GM12878 (cell line): Measurements from ENCODE around the gene TSC22D4. TPM values are rescaled to one million over a fixed set of nuclear protein-coding genes. Genes with fewer than 3 reads are reported as not detected.

ENCODE experiments used
- ATAC-seq: fragments of 200-7000 bp; cut with Tn5 transposase; 3 replicates; pipeline ENCODE4 v1.9.1; 2020; ENCODE audit warnings: mild to moderate bottlenecking, moderate library complexity
- BruUV-seq: library from RNA; stranded (reverse); fragments of 400-500 nt; replicated peaks from 2 replicates; lab custom pipeline; 2021; lab: Mats Ljungman, UMichigan
- CTCF ChIA-PET: fragments of 300-600 bp; sonication (Branson Sonifier 250); formaldehyde crosslinking; extraction: SDS; loops from one replicate; lab custom pipeline; 2021; ENCODE audit warnings: inconsistent platforms; lab: Yijun Ruan, JAX
- POLR2A ChIA-PET: fragments of 350-600 bp; formaldehyde crosslinking; extraction: SDS; loops from one replicate; lab custom pipeline; 2021; ENCODE audit warnings: inconsistent platforms; lab: Charles Lee
- RAD21 ChIA-PET: fragments of 300-600 bp; sonication (Branson Sonifier 250); formaldehyde crosslinking; loops from one replicate; lab custom pipeline; 2023; ENCODE audit warnings: antibody characterized with exemption; ENCODE audit not compliant: unreplicated experiment; lab: Charles Lee
- SMC1A ChIA-PET: fragments of 300-600 bp; sonication (Branson Sonifier 250); formaldehyde crosslinking; loops from one replicate; lab custom pipeline; 2023; ENCODE audit not compliant: unreplicated experiment, uncharacterized antibody; lab: Charles Lee
- DNase-seq: peaks from one replicate; pipeline ENCODE4 v3.0.0-alpha.2; 2011; ENCODE audit warnings: low read depth, low spot score
- FAIRE-seq: peaks from 3 replicates; lab custom pipeline; 2011; peaks lifted over from hg19 to GRCh38; lab: Jason Lieb, UNC
- H2AFZ ChIP-seq: 2 replicates; pipeline ENCODE4 v1.6.0; 2011; ENCODE audit warnings: low read depth, low read length, control low read depth; ENCODE audit not compliant: control insufficient read depth
- H3K27ac ChIP-seq: 2 replicates; pipeline ENCODE4 v1.5.1; 2011; ENCODE audit warnings: control low read depth; ENCODE audit not compliant: control insufficient read depth, insufficient read depth
- H3K27me3 ChIP-seq, 2 experiments: replicated peaks in 1 of 2; 2 replicates each; pipeline versions ENCODE4 v1.6.0 to v1.6.1; 2011; ENCODE audit warnings: low read length in 1 of 2; ENCODE audit not compliant: control insufficient read depth in 2 of 2, insufficient read depth in 2 of 2
- H3K36me3 ChIP-seq, 2 experiments: 2 replicates each; pipeline ENCODE4 v1.5.1; 2011; ENCODE audit warnings: low read length in 1 of 2; ENCODE audit not compliant: control insufficient read depth in 2 of 2, insufficient read depth in 2 of 2
- H3K4me1 ChIP-seq: 2 replicates; pipeline ENCODE4 v1.6.1; 2011; ENCODE audit warnings: mild to moderate bottlenecking, low read length, moderate library complexity, mixed read lengths; ENCODE audit not compliant: control insufficient read depth, insufficient read depth
- H3K4me2 ChIP-seq: 2 replicates; pipeline ENCODE4 v1.6.0; 2011; ENCODE audit warnings: control low read depth; ENCODE audit not compliant: control insufficient read depth, insufficient read depth
- H3K4me3 ChIP-seq: fragments of 200-600 bp; sonication (generic); 2 replicates; pipeline ENCODE4 v1.5.1; 2016
- H3K79me2 ChIP-seq: 2 replicates; pipeline ENCODE4 v1.6.0; 2011; ENCODE audit warnings: low read length; ENCODE audit not compliant: control insufficient read depth, insufficient read depth
- H3K9ac ChIP-seq: 2 replicates; pipeline ENCODE4 v1.8.0; 2011; ENCODE audit warnings: low read length, control low read depth, mixed read lengths; ENCODE audit not compliant: control insufficient read depth, insufficient read depth
- H3K9me3 ChIP-seq: replicated peaks from 3 replicates; pipeline ENCODE4 v1.5.1; 2011; ENCODE audit warnings: mild to moderate bottlenecking, low read length; ENCODE audit not compliant: control insufficient read depth, insufficient read depth
- H4K20me1 ChIP-seq: 2 replicates; pipeline ENCODE4 v1.6.0; 2011; ENCODE audit not compliant: control insufficient read depth, insufficient read depth
- ATF7 ChIP-seq: fragments of 450-650 bp; IDR thresholded peaks from 2 replicates; pipeline ENCODE4 v1.6.1; 2016; ENCODE audit warnings: low read depth, mild to moderate bottlenecking
- EZH2 ChIP-seq: IDR thresholded peaks from 2 replicates; pipeline ENCODE4 v1.6.1; 2012; ENCODE audit warnings: low read depth, mild to moderate bottlenecking, control low read depth, inconsistent platforms, low read length, borderline replicate concordance; ENCODE audit not compliant: control insufficient read depth
- HCFC1 ChIP-seq: fragments of 150-350 bp; IDR thresholded peaks from 2 replicates; pipeline ENCODE4 v1.6.1; 2014; ENCODE audit warnings: low read length
- HDGF ChIP-seq: fragments of 450-650 bp; IDR thresholded peaks from 2 replicates; pipeline ENCODE4 v1.6.1; 2016; ENCODE audit warnings: antibody characterized with exemption
- IRF3 ChIP-seq: fragments of 450-650 bp; IDR thresholded peaks from 2 replicates; pipeline ENCODE4 v1.6.1; 2014; ENCODE audit warnings: mild to moderate bottlenecking
- NFYA ChIP-seq: IDR thresholded peaks from 2 replicates; pipeline ENCODE4 v1.6.1; 2011; ENCODE audit warnings: low read depth, mild to moderate bottlenecking, low read length, improper control_type of control experiment, borderline replicate concordance
- PAX5 ChIP-seq: IDR thresholded peaks from 2 replicates; pipeline ENCODE4 v1.6.1; 2011; ENCODE audit warnings: low read depth, low read length, borderline replicate concordance
- SPI1 ChIP-seq: IDR thresholded peaks from 2 replicates; pipeline ENCODE4 v1.6.1; 2011; ENCODE audit warnings: low read depth, mild to moderate bottlenecking, low read length, moderate library complexity, borderline replicate concordance; ENCODE audit not compliant: insufficient read depth
- STAT3 ChIP-seq: IDR thresholded peaks from 2 replicates; pipeline ENCODE4 v1.6.1; 2011; ENCODE audit warnings: low read depth, low read length, improper control_type of control experiment
- TAF1 ChIP-seq: IDR thresholded peaks from 2 replicates; pipeline ENCODE4 v1.6.1; 2011; ENCODE audit warnings: mild to moderate bottlenecking, low read depth, low read length, borderline replicate concordance
- ZSCAN29 ChIP-seq: fragments of 450-650 bp; IDR thresholded peaks from 2 replicates; pipeline ENCODE4 v1.6.1; 2017; ENCODE audit warnings: mild to moderate bottlenecking, moderate library complexity
- WGBS: methylation state at CpG from one replicate; pipeline ENCODE4 v1.1.6; 2016; ENCODE audit warnings: low lambda C conversion rate; ENCODE audit not compliant: insufficient replicate concordance, insufficient coverage; ENCODE audit errors: missing lambda C conversion rate; 5-methylcytosine and 5-hydroxymethylcytosine counted together
- in situ Hi-C: fragments of 300-500 bp; cut with MboI; formaldehyde crosslinking; loops from 9 replicates; pipeline ENCODE4 v1.14.3; 2018; ENCODE audit warnings: mixed read lengths
- intact Hi-C: fragments of 100-400 bp; cut with micrococcal nuclease; formaldehyde crosslinking; loops from one replicate; pipeline ENCODE4 v1.14.2; 2022; ENCODE audit not compliant: unreplicated experiment
- polyA plus RNA-seq, 11 experiments: library from polyadenylated mRNA; depleted of rRNA in 4 of 11; unstranded in 6 of 11; stranded (reverse) in 5 of 11; fragments of >200 nt; fragmentation: Nextera tagmentation in 4 of 11; fragmentation: Illumina TruSeq in 1 of 11; extraction: Ambion mirVana in 4 of 11; extraction: Trizol in 1 of 11; gene quantifications; 1 replicate in 1 of 11; 2 replicates in 10 of 11; pipeline versions ENCODE4 v1.2.1 to v1.2.3, GENCODE V29; 2011 to 2016; ENCODE audit warnings: inconsistent platforms in 2 of 11, missing spikeins in 2 of 11, low read depth in 1 of 11
- total RNA-seq, 4 experiments: library from RNA; depleted of rRNA in 3 of 4; stranded (reverse); fragments of >200 nt in 3 of 4; fragmentation: Illumina TruSeq in 1 of 4; extraction: Trizol in 1 of 4; gene quantifications; 2 replicates each; pipeline versions ENCODE4 v1.2.1 to v1.2.3, GENCODE V29; 2013 to 2021
- TF ChIP-seq, protein P1 (sequence below), 3 experiments: IDR thresholded peaks in 2 of 3; conservative IDR thresholded peaks in 1 of 3; 2 replicates each; pipeline ENCODE4 v1.5.1; 2011; ENCODE audit warnings: low read depth in 3 of 3, low read length in 3 of 3, mild to moderate bottlenecking in 3 of 3, control low read depth in 2 of 3, moderate library complexity in 2 of 3, inconsistent platforms in 1 of 3, mixed read lengths in 1 of 3; ENCODE audit not compliant: control insufficient read depth in 2 of 3, insufficient read depth in 1 of 3; ENCODE audit errors: extremely low read depth in 1 of 3

The TSC22D4 gene
- total and polyA plus RNA-seq, 10 of the 15 experiments (the other 5 are each of a cell fraction or from before 2014, with no cell fraction given): 0.50 to 65.7 (median 24.4) TPM

DNA sequence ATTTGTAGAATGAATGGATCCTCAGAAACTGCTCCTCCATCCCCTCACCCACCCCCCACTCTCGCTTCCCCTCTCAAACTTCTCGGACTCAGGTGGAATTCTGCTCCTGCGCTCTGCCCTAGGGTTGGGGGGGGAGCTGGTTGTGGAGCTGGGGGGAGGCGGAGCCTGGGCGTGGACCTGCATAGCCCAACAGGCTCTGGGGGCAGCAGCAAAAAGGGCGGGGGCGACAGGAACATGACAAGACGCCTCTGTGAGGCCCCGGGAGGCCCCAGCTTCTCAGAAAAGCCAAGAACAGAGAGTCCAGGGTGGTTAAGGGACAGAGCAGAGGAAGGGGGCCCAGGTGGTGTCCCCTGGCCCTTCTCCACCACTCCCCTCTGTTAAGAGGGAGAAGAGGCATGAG lies 3.5 kb downstream of the TSC22D4 start:
- in situ Hi-C loops: loop anchor here (10.0 kb wide), 1 partner anchor 379 kb away; the partner anchor contains the start of gene SLC12A9
- peaks cover 4% of the 10 kb centered on the region; the same call in 1 of the 2 replicates for H4K20me1 ChIP-seq
- SMC1A ChIA-PET: interaction anchor here (0.9 to 2.7 kb wide), 3 partner anchors 18 to 84 kb away, joined by 4 to 12 read pairs (median 5); no protein-coding TSS in a partner anchor
- H3K27me3 ChIP-seq: no peaks in the 10 kb centered on the region
- peak overlapping the region; percentile 99 for H3K4me3 ChIP-seq
- intact Hi-C loops: loop anchor here (5.0 to 10.0 kb wide), 3 partner anchors 72 to 252 kb away; partner anchors contain the start of gene GIGYF1
- TF ChIP-seq EZH2: no peak
- TF ChIP-seq, protein P1, sequence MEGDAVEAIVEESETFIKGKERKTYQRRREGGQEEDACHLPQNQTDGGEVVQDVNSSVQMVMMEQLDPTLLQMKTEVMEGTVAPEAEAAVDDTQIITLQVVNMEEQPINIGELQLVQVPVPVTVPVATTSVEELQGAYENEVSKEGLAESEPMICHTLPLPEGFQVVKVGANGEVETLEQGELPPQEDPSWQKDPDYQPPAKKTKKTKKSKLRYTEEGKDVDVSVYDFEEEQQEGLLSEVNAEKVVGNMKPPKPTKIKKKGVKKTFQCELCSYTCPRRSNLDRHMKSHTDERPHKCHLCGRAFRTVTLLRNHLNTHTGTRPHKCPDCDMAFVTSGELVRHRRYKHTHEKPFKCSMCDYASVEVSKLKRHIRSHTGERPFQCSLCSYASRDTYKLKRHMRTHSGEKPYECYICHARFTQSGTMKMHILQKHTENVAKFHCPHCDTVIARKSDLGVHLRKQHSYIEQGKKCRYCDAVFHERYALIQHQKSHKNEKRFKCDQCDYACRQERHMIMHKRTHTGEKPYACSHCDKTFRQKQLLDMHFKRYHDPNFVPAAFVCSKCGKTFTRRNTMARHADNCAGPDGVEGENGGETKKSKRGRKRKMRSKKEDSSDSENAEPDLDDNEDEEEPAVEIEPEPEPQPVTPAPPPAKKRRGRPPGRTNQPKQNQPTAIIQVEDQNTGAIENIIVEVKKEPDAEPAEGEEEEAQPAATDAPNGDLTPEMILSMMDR (IDR thresholded peaks at IDR 0.05 in 2 of 3, conservative IDR thresholded peaks at IDR 0.05 in 1 of 3; ENCODE audit: control insufficient read depth in 2 of 3, extremely low read depth in 1 of 3, insufficient read depth in 1 of 3, low read depth in 3 of 3, low read length in 3 of 3): no peak
- no peak for TF ChIP-seq HCFC1
- TF ChIP-seq ZSCAN29: no peak
- peak; percentile 3; the same call in 1 of the 2 replicates for TF ChIP-seq SPI1
- no peak for TF ChIP-seq TAF1
- no peak for TF ChIP-seq IRF3
- TF ChIP-seq ATF7: no peak
- TF ChIP-seq NFYA: no peak
- no peak for TF ChIP-seq PAX5
- no peak for TF ChIP-seq STAT3
- TF ChIP-seq HDGF: 0 out of 2 replicates have a peak, but pooled peaks have one; percentile 73
- ATAC-seq: no peak
- no peak for DNase-seq
- 34% methylated on average over 5 of the region's 9 CpGs for WGBS
- H3K9ac ChIP-seq: peak overlapping the region; percentile 83
- peak overlapping the region; percentile 97 for H3K4me2 ChIP-seq
- H3K36me3 ChIP-seq: peaks cover 2 to 12% of the 10 kb centered on the region in 2 experiments; a peak in 3 of 4 replicates
- no peak for FAIRE-seq
- CTCF ChIA-PET: interaction anchor here (0.6 to 5.4 kb wide), 10 partner anchors 24 to 216 kb away, joined by 3 to 37 read pairs (median 4); partner anchors contain the start of gene AGFG2
- peaks cover 59% of the 10 kb centered on the region for H3K79me2 ChIP-seq
- peak overlapping the region; percentile 68 for H3K27ac ChIP-seq
- RAD21 ChIA-PET: interaction anchor here (0.7 to 1.6 kb wide), 5 partner anchors 40 to 111 kb away, joined by 3 to 8 read pairs (median 3); partner anchors contain the start of genes FBXO24 and LRCH4
- POLR2A ChIA-PET: interaction anchor here (1.0 to 2.2 kb wide), 8 partner anchors 20 to 111 kb away, joined by 3 to 8 read pairs (median 5); partner anchors contain the start of genes FBXO24, LRCH4 and MEPCE
- H2AFZ ChIP-seq: no peak overlapping the region
- no peaks in the 10 kb centered on the region for H3K9me3 ChIP-seq
- peaks cover 28% of the 10 kb centered on the region for H3K4me1 ChIP-seq
- no TSS peak for BruUV-seq
